HL-60 (cell line): ENCODE results near the gene VAX1.

Source experiments
- DNase-seq, 2 experiments: peaks; one replicate each; pipeline ENCODE4 v3.0.0-alpha.2; 2010 to 2020; ENCODE audit warnings: low read depth in 1 of 2, low spot score in 1 of 2
- H3K27ac ChIP-seq: fragments of 250-450 bp; sonication (Bioruptor Pico); replicated peaks from 2 replicates; pipeline ENCODE4 v1.5.1; 2020; ENCODE audit warnings: mild to moderate bottlenecking, moderate library complexity
- H3K27me3 ChIP-seq: fragments of 250-450 bp; sonication (Bioruptor Pico); 2 replicates; pipeline ENCODE4 v1.5.1; 2021; ENCODE audit warnings: mild to moderate bottlenecking, moderate library complexity; ENCODE audit not compliant: insufficient read depth, poor library complexity, severe bottlenecking
- H3K4me3 ChIP-seq: replicated peaks from 2 replicates; pipeline ENCODE4 v1.5.1; 2011; ENCODE audit warnings: mild to moderate bottlenecking, control low read depth, low read length; ENCODE audit not compliant: insufficient read depth
- GABPA ChIP-seq: IDR thresholded peaks from 2 replicates; pipeline ENCODE4 v1.6.1; 2012; ENCODE audit warnings: low read depth
- POLR2AphosphoS5 ChIP-seq: IDR thresholded peaks from 2 replicates; pipeline ENCODE4 v1.6.1; 2012; ENCODE audit warnings: low read depth
- REST ChIP-seq: IDR thresholded peaks from 2 replicates; pipeline ENCODE4 v1.6.1; 2012; ENCODE audit warnings: low read depth; ENCODE audit not compliant: insufficient replicate concordance
- SPI1 ChIP-seq: IDR thresholded peaks from 2 replicates; pipeline ENCODE4 v1.6.1; 2012; ENCODE audit warnings: low read depth, mild to moderate bottlenecking, borderline replicate concordance
- TF ChIP-seq, protein P1 (sequence below): IDR thresholded peaks from one replicate; pipeline ENCODE4 v1.5.1; 2011; ENCODE audit warnings: low read length, control low read depth, inconsistent platforms; ENCODE audit not compliant: insufficient read depth

VAX1 gene

DNA sequence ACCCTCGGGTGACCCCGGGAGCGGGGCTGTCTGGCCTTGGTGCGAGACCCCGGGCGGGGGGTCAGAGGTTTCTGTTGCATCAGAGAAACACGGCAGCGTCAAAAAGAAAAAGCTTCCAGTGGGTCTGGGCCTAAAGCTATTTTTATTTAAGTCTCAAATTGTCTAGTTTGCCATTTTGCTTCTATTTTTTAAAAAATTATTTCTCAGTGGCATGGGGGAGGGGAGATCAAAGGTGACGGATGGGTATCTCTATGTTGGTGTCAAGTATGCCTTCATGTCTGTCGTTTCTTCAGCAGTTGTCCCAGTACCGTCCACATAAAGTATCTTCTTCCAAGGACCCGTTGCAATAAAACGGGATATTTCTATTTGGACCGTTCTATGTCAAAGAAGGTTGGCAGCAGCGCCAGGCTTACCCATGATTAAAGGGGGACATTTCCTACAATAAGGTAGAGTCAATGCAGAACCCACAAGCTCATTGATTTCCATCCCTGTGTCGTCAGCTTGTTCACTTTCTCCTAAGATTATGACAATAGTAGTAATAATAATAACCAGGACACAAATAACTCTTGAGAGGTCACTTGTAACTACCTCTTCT, 26.0 kb upstream of the VAX1 start:
- DNase-seq, result no peak
- TF ChIP-seq SPI1 (no peak), REST (no peak), GABPA (no peak), POLR2AphosphoS5 (no peak)
- TF ChIP-seq, protein P1, sequence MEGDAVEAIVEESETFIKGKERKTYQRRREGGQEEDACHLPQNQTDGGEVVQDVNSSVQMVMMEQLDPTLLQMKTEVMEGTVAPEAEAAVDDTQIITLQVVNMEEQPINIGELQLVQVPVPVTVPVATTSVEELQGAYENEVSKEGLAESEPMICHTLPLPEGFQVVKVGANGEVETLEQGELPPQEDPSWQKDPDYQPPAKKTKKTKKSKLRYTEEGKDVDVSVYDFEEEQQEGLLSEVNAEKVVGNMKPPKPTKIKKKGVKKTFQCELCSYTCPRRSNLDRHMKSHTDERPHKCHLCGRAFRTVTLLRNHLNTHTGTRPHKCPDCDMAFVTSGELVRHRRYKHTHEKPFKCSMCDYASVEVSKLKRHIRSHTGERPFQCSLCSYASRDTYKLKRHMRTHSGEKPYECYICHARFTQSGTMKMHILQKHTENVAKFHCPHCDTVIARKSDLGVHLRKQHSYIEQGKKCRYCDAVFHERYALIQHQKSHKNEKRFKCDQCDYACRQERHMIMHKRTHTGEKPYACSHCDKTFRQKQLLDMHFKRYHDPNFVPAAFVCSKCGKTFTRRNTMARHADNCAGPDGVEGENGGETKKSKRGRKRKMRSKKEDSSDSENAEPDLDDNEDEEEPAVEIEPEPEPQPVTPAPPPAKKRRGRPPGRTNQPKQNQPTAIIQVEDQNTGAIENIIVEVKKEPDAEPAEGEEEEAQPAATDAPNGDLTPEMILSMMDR, result no peak
- peaks cover 86% of the 10 kb centered on the region for H3K27me3 ChIP-seq
- no peak overlapping the region for H3K4me3 ChIP-seq
- no peak overlapping the region for H3K27ac ChIP-seq

DNA sequence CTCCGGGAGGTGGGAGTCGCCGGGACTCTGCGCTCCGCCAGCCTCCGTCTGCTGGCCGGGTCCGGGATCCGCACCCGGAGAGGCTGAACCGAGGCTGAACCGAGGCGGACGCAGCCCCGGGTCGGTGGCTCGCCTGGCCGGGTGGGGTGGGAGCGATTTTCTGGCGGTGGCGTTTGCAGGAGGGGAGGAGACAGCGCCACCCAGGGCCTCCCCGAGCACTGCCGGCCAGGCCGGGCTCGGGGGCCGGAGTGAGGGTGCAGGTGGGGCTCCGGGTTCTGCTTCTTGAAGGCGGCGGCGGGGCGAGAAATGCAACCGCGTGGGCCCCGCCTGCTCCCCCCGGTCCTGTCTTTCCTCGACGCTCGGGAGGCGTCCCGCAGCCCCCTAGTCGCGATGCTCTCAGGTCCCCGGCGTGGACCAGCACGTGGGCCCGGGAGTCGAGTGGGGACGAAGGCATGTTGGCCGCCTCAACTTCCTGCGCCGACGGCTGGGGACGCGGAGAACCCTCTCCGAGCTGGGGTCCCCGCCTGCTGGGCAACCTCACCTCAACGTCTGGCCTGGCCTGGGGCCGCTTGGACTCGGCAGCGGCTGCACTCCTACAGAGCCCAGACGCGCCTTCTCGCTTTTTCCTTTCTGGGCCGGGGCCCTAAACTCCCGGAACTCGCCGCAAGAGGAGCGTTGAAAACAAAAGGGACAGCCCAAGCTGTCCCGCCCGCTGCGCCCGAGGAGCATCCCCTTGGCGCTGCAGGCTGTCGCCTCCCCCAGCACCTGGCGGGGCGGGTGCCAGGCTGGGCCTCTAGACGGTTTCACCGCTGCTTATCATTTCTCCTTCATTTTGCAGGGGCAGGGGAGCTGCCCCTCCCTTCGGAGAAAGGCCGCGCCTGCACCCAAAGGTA, 25.2 kb upstream of the VAX1 start:
- no peak for DNase-seq
- TF ChIP-seq REST (no peak), SPI1 (no peak), POLR2AphosphoS5 (no peak), GABPA (no peak)
- TF ChIP-seq, protein P1, result no peak
- no peak overlapping the region for H3K4me3 ChIP-seq
- no peak overlapping the region for H3K27ac ChIP-seq
- peaks cover 90% of the 10 kb centered on the region for H3K27me3 ChIP-seq

GRCh38 chr10:117162093-117163060, 24.3 kb upstream of the VAX1 start:
- Histone ChIP-seq H3K27ac (no peak overlapping the region), H3K4me3 (no peak overlapping the region), H3K27me3 (peaks cover 85% of the 10 kb centered on the region)
- no peak for DNase-seq
- TF ChIP-seq GABPA (no peak), POLR2AphosphoS5 (no peak), SPI1 (no peak)
- TF ChIP-seq, protein P1, result no peak
